RWPE2 (cell line): ENCODE results near the gene AP2B1.

Source experiments
- ATAC-seq: fragments of 200-7000 bp; cut with Tn5 transposase; 3 replicates; pipeline ENCODE4 v1.9.1; 2021; ENCODE audit warnings: low read depth
- DNase-seq: peaks from one replicate; pipeline ENCODE4 v3.0.0-alpha.2; 2020; ENCODE audit warnings: low spot score
- H3K27ac ChIP-seq: fragments of 450-650 bp; 2 replicates; pipeline ENCODE4 v1.5.1; 2017; ENCODE audit warnings: mild to moderate bottlenecking; ENCODE audit not compliant: poor library complexity, severe bottlenecking
- H3K27me3 ChIP-seq: fragments of 250-450 bp; sonication (Bioruptor Pico); 2 replicates; pipeline ENCODE4 v1.5.1; 2021; ENCODE audit warnings: mild to moderate bottlenecking, moderate library complexity; ENCODE audit not compliant: insufficient read depth, poor library complexity, severe bottlenecking
- H3K36me3 ChIP-seq: fragments of 250-450 bp; sonication (Bioruptor Pico); 2 replicates; pipeline ENCODE4 v1.5.1; 2020; ENCODE audit warnings: low read depth, mild to moderate bottlenecking, moderate library complexity
- H3K4me1 ChIP-seq: fragments of 250-450 bp; sonication (Bioruptor Pico); 2 replicates; pipeline ENCODE4 v1.5.1; 2021; ENCODE audit warnings: mild to moderate bottlenecking, moderate library complexity; ENCODE audit not compliant: insufficient read depth, poor library complexity, severe bottlenecking
- H3K4me3 ChIP-seq: fragments of 250-450 bp; sonication (Bioruptor Pico); 2 replicates; pipeline ENCODE4 v1.5.1; 2021; ENCODE audit warnings: mild to moderate bottlenecking, moderate library complexity; ENCODE audit not compliant: severe bottlenecking
- H3K9me3 ChIP-seq: fragments of 250-450 bp; sonication (Bioruptor Pico); 2 replicates; pipeline ENCODE4 v1.5.1; 2021; ENCODE audit warnings: mild to moderate bottlenecking, moderate library complexity; ENCODE audit not compliant: severe bottlenecking
- CTCF ChIP-seq: fragments of 450-650 bp; IDR thresholded peaks from one replicate; pipeline ENCODE4 v1.5.1; 2017; ENCODE audit warnings: mild to moderate bottlenecking, moderate library complexity; ENCODE audit not compliant: poor library complexity, severe bottlenecking

AP2B1 gene

GRCh38 chr17:35773679-35774425 lies 186.7 kb downstream of the AP2B1 start:
- no peak for TF ChIP-seq CTCF

DNA sequence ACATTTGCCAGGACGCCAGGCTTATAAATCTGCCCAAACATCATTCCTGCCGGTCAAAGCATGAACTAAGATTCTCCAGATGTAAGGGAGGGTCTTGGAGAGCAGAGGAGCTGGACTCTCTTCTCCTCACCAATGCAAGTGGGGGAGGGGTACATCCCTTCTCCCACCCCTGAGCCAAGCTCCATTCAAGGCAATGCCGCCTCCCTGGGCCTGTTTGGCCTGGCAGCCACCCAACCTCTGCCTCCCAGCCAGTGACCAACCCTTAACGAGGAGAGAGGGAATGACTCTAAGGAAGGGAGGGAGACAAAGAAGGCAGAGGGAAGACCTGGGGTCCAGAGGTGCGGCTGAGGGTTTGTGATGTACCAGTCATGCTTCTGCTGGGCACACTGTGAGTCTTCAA lies 187.4 kb downstream of the AP2B1 start:
- ATAC-seq (peak; percentile 24; the same call in 1 of the 3 replicates), DNase-seq (no peak)
- TF ChIP-seq CTCF: no peak
- Histone ChIP-seq H3K4me1 (peaks cover 28% of the 10 kb centered on the region), H3K27ac (no peak overlapping the region), H3K27me3 (no peaks in the 10 kb centered on the region), H3K4me3 (no peak overlapping the region), H3K9me3 (no peaks in the 10 kb centered on the region), H3K36me3 (peaks cover 15% of the 10 kb centered on the region)

More at GRCh38 chr17:35773679-35774425, 186.7 kb downstream of the AP2B1 start:
- ATAC-seq (no peak), DNase-seq (no peak)
- H3K27ac ChIP-seq: no peak overlapping the region
- no peaks in the 10 kb centered on the region for H3K9me3 ChIP-seq
- H3K4me1 ChIP-seq: peaks cover 22% of the 10 kb centered on the region
- no peak overlapping the region for H3K4me3 ChIP-seq
- H3K27me3 ChIP-seq: no peaks in the 10 kb centered on the region
- peaks cover 15% of the 10 kb centered on the region for H3K36me3 ChIP-seq

GRCh38 chr17:35775039-35775438 lies 187.9 kb downstream of the AP2B1 start:
- TF ChIP-seq CTCF: no peak
- Histone ChIP-seq H3K36me3 (peaks cover 15% of the 10 kb centered on the region), H3K9me3 (no peaks in the 10 kb centered on the region), H3K27me3 (no peaks in the 10 kb centered on the region), H3K27ac (no peak overlapping the region), H3K4me3 (no peak overlapping the region), H3K4me1 (peaks cover 28% of the 10 kb centered on the region)
- ATAC-seq (no peak), DNase-seq (no peak)

DNA sequence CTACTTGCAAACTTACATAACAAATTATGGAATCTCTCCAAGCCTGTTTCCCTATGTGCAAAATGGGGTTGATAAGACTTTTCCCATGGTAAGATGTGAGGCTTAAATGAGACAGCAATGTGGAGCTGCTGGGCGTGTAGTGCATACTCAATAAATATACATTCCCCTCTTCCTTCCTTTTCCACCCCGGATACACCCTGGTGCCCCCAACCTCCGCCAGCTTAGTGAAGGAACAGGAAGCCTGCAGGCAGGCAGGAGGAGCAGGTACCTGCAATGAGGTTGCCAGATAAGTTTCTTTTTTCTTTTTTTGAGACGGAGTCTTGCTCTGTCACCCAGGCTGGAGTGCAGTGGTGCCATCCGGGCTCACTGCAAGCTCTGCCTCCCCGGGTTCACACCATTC lies 188.5 kb downstream of the AP2B1 start:
- no peak for ATAC-seq
- Histone ChIP-seq H3K4me1 (peaks cover 28% of the 10 kb centered on the region), H3K9me3 (no peaks in the 10 kb centered on the region), H3K36me3 (peaks cover 20% of the 10 kb centered on the region), H3K27ac (no peak overlapping the region), H3K4me3 (no peak overlapping the region), H3K27me3 (no peaks in the 10 kb centered on the region)
- no peak for TF ChIP-seq CTCF
- no peak for DNase-seq
